ENCODE measurements around the gene RFX4. TPM values are rescaled to one million over a fixed set of nuclear protein-coding genes. Genes with fewer than 3 reads are reported as not detected.

RFX4 gene
- total and polyA plus RNA-seq, 2 of the 13 experiments (the other 11 are each of a cell fraction or from before 2014, with no cell fraction given) = not detected

DNA sequence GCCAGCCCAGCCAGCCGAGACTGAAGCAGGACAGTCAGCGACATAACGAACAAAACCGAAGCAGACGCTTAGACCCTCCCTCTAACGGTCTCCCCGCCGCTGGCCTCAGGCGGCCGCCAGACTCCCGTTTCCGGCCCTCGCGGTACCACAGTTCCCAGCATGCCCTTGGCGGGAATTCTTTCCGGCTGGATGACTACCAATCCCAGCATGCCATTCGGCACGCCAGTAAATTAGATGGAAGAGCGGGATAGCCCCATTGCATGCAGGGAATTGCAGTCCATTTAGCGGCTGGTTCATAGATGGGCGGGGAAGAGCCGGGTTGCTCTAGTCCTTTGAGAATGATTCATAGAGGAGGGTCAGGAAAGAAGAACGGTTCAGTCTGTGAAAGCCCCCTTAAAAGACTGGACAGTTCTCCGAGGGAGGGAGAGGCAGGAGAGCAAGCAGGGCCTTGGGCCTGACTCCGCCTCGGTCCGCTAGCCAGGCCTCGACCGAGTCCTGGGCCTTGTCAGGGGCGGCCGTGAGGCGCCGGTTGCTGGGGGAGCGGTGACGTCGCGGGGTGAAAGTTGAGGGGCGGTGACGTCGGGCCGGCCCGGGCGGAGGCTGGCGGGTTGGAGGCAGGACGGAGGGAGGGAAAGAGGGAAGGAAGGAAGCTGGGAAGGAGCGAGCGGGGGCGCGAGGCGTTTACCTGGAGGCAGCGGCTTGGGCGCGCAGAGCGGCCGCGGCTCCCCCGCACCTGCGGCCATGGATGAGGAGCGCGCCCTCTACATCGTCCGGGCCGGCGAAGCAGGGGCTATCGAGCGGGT is 191.4 kb downstream of the RFX4 start, which contains the start of gene RIC8B (continued):
- TF ChIP-seq, protein P1, sequence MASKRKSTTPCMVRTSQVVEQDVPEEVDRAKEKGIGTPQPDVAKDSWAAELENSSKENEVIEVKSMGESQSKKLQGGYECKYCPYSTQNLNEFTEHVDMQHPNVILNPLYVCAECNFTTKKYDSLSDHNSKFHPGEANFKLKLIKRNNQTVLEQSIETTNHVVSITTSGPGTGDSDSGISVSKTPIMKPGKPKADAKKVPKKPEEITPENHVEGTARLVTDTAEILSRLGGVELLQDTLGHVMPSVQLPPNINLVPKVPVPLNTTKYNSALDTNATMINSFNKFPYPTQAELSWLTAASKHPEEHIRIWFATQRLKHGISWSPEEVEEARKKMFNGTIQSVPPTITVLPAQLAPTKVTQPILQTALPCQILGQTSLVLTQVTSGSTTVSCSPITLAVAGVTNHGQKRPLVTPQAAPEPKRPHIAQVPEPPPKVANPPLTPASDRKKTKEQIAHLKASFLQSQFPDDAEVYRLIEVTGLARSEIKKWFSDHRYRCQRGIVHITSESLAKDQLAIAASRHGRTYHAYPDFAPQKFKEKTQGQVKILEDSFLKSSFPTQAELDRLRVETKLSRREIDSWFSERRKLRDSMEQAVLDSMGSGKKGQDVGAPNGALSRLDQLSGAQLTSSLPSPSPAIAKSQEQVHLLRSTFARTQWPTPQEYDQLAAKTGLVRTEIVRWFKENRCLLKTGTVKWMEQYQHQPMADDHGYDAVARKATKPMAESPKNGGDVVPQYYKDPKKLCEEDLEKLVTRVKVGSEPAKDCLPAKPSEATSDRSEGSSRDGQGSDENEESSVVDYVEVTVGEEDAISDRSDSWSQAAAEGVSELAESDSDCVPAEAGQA (IDR thresholded peaks at IDR 0.05; ENCODE audit: low read depth) = no peak
- TF ChIP-seq, protein P1 (CRISPR knock-in tag; IDR thresholded peaks at IDR 0.05; ENCODE audit: borderline replicate concordance) = no peak
- peak; percentile 94; the same call in 1 of the 2 replicates for TF ChIP-seq ZFP62 (CRISPR knock-in tag; IDR thresholded peaks at IDR 0.05)
- TF ChIP-seq, protein P2, sequence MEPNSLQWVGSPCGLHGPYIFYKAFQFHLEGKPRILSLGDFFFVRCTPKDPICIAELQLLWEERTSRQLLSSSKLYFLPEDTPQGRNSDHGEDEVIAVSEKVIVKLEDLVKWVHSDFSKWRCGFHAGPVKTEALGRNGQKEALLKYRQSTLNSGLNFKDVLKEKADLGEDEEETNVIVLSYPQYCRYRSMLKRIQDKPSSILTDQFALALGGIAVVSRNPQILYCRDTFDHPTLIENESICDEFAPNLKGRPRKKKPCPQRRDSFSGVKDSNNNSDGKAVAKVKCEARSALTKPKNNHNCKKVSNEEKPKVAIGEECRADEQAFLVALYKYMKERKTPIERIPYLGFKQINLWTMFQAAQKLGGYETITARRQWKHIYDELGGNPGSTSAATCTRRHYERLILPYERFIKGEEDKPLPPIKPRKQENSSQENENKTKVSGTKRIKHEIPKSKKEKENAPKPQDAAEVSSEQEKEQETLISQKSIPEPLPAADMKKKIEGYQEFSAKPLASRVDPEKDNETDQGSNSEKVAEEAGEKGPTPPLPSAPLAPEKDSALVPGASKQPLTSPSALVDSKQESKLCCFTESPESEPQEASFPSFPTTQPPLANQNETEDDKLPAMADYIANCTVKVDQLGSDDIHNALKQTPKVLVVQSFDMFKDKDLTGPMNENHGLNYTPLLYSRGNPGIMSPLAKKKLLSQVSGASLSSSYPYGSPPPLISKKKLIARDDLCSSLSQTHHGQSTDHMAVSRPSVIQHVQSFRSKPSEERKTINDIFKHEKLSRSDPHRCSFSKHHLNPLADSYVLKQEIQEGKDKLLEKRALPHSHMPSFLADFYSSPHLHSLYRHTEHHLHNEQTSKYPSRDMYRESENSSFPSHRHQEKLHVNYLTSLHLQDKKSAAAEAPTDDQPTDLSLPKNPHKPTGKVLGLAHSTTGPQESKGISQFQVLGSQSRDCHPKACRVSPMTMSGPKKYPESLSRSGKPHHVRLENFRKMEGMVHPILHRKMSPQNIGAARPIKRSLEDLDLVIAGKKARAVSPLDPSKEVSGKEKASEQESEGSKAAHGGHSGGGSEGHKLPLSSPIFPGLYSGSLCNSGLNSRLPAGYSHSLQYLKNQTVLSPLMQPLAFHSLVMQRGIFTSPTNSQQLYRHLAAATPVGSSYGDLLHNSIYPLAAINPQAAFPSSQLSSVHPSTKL (CRISPR knock-in tag; IDR thresholded peaks at IDR 0.05) = no peak; the same call in 1 of the 2 replicates
- TF ChIP-seq MXI1 (IDR thresholded peaks at IDR 0.05; ENCODE audit: borderline replicate concordance, low read depth, low read length) = no peak; the same call in 2 of the 3 replicates
- TF ChIP-seq, protein P3, sequence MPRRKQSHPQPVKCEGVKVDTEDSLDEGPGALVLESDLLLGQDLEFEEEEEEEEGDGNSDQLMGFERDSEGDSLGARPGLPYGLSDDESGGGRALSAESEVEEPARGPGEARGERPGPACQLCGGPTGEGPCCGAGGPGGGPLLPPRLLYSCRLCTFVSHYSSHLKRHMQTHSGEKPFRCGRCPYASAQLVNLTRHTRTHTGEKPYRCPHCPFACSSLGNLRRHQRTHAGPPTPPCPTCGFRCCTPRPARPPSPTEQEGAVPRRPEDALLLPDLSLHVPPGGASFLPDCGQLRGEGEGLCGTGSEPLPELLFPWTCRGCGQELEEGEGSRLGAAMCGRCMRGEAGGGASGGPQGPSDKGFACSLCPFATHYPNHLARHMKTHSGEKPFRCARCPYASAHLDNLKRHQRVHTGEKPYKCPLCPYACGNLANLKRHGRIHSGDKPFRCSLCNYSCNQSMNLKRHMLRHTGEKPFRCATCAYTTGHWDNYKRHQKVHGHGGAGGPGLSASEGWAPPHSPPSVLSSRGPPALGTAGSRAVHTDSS (CRISPR knock-in tag; conservative IDR thresholded peaks at IDR 0.05) = no peak
- TF ChIP-seq TOPORS (CRISPR knock-in tag; IDR thresholded peaks at IDR 0.05) = no peak
- no peak for TF ChIP-seq ZNF570 (CRISPR knock-in tag; IDR thresholded peaks at IDR 0.05; ENCODE audit: borderline replicate concordance)
- peak; percentile 86 for TF ChIP-seq NFKB2 (CRISPR knock-in tag; IDR thresholded peaks at IDR 0.05; ENCODE audit: borderline replicate concordance)
- TF ChIP-seq KMT2A (CRISPR knock-in tag; IDR thresholded peaks at IDR 0.05) = peak; percentile 73; the same call in 1 of the 2 replicates
- TF ChIP-seq HNF4A (CRISPR knock-in tag; IDR thresholded peaks at IDR 0.05) = no peak
- no peak; the same call in 1 of the 2 replicates for TF ChIP-seq ZNF225 (CRISPR knock-in tag; IDR thresholded peaks at IDR 0.05)
- TF ChIP-seq, protein P4, sequence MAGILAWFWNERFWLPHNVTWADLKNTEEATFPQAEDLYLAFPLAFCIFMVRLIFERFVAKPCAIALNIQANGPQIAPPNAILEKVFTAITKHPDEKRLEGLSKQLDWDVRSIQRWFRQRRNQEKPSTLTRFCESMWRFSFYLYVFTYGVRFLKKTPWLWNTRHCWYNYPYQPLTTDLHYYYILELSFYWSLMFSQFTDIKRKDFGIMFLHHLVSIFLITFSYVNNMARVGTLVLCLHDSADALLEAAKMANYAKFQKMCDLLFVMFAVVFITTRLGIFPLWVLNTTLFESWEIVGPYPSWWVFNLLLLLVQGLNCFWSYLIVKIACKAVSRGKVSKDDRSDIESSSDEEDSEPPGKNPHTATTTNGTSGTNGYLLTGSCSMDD (CRISPR knock-in tag; IDR thresholded peaks at IDR 0.05) = no peak
- TF ChIP-seq, protein P5, sequence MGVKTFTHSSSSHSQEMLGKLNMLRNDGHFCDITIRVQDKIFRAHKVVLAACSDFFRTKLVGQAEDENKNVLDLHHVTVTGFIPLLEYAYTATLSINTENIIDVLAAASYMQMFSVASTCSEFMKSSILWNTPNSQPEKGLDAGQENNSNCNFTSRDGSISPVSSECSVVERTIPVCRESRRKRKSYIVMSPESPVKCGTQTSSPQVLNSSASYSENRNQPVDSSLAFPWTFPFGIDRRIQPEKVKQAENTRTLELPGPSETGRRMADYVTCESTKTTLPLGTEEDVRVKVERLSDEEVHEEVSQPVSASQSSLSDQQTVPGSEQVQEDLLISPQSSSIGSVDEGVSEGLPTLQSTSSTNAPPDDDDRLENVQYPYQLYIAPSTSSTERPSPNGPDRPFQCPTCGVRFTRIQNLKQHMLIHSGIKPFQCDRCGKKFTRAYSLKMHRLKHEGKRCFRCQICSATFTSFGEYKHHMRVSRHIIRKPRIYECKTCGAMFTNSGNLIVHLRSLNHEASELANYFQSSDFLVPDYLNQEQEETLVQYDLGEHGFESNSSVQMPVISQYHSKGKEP (CRISPR knock-in tag; IDR thresholded peaks at IDR 0.05) = no peak
